NCI-H2196 treated with DMSO at 0.1 percent for 48 hours (cell line): ENCODE results near the gene EHMT1.
"Not testable (repeated sequence)": the region's sequence is repeated elsewhere in the genome, so short reads cannot be mapped to it uniquely, and the experiment has no call there.

Experiments
- DNase-seq: peaks from one replicate; lab custom pipeline; 2025; ENCODE audit not compliant: unreplicated experiment; lab: John Stamatoyannopoulos, UW

The EHMT1 gene

GRCh38 chr9:137838576-137838975 is 219.8 kb downstream of the EHMT1 start:
- no peak for DNase-seq

GRCh38 chr9:137843355-137843754 is 224.6 kb downstream of the EHMT1 start:
- no peak for DNase-seq

GRCh38 chr9:137851516-137852267 is 232.9 kb downstream of the EHMT1 start:
- no peak for DNase-seq

- DNase-seq = no peak
Measured at GRCh38 chr9:137853392-137853995, 234.7 kb downstream of the EHMT1 start.

- no peak for DNase-seq
Measured at GRCh38 chr9:137860361-137860760, 241.6 kb downstream of the EHMT1 start.

- no peak for DNase-seq
Measured at GRCh38 chr9:137865581-137866145, 246.9 kb downstream of the EHMT1 start.

- DNase-seq = no peak
Measured at GRCh38 chr9:137866226-137867141, 247.7 kb downstream of the EHMT1 start.

- DNase-seq = no peak
Measured at GRCh38 chr9:137870432-137870831, 251.6 kb downstream of the EHMT1 start.

GRCh38 chr9:137872296-137872695 is 253.5 kb downstream of the EHMT1 start:
- no peak for DNase-seq

GRCh38 chr9:137873408-137873807 is 254.6 kb downstream of the EHMT1 start:
- DNase-seq = no peak

GRCh38 chr9:137873858-137874362 is 255.1 kb downstream of the EHMT1 start:
- no peak for DNase-seq

- no peak for DNase-seq
Measured at GRCh38 chr9:137875354-137875753, 256.5 kb downstream of the EHMT1 start.

GRCh38 chr9:137875846-137876245 is 257.0 kb downstream of the EHMT1 start:
- no peak for DNase-seq

GRCh38 chr9:137876269-137876668 is 257.5 kb downstream of the EHMT1 start:
- no peak for DNase-seq

GRCh38 chr9:137876781-137877386 is 258.1 kb downstream of the EHMT1 start:
- DNase-seq = no peak

GRCh38 chr9:137877506-137878122 is 258.8 kb downstream of the EHMT1 start, which contains the start of gene CACNA1B:
Gene CACNA1B, plus strand, starts transcription at chr9:137877782. Its CDS starts 152 bp downstream, at chr9:137877934.
- DNase-seq = not testable (repeated sequence)

- no peak for DNase-seq
Measured at GRCh38 chr9:137878146-137878941, 259.5 kb downstream of the EHMT1 start.

GRCh38 chr9:137879052-137879451 is 260.2 kb downstream of the EHMT1 start:
- no peak for DNase-seq

GRCh38 chr9:137879566-137880150 is 260.9 kb downstream of the EHMT1 start:
- no peak for DNase-seq
